GM08714 (cell line): ENCODE results near the gene PLEKHN1.

Experiments
- H3K4me3 ChIP-seq: fragments of 200-500 bp; sonication (Bioruptor generic); 2 replicates; pipeline ENCODE4 v1.5.1; 2014; ENCODE audit warnings: mild to moderate bottlenecking, low read length, inconsistent platforms
- ZNF274 ChIP-seq: IDR thresholded peaks from 2 replicates; pipeline ENCODE4 v1.6.1; 2012; ENCODE audit warnings: mild to moderate bottlenecking, low read depth, low read length

PLEKHN1 gene

GRCh38 chr1:1024771-1025699, 58.8 kb downstream of the PLEKHN1 start:
- no peak overlapping the region for H3K4me3 ChIP-seq
- TF ChIP-seq ZNF274 = no peak
